ENCODE results near the gene VGLL4.
A peak's percentile ranks its signal among the peaks of the same experiment; 100 is the strongest.

Gene VGLL4

DNA sequence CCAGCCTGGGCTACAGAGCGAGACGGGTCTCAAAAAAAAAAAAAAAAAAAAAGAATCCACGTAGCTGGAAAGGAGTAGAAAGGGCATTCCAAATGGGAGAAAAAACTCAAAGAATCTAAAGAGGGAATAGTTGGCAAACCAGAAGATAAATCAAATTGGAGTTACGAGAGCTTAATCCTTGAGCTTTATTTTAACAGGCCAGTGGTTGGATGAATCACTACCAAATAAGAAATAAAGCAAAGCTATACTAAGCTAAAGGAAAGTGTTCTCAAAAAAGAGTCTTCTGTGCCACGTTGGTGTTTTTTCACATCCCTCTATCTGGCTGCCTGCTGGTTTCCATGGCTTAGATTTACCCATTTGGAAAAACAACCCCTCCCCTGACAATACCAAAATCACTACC, 14.0 kb downstream of the VGLL4 start:
- DNase-seq, result no peak

DNA sequence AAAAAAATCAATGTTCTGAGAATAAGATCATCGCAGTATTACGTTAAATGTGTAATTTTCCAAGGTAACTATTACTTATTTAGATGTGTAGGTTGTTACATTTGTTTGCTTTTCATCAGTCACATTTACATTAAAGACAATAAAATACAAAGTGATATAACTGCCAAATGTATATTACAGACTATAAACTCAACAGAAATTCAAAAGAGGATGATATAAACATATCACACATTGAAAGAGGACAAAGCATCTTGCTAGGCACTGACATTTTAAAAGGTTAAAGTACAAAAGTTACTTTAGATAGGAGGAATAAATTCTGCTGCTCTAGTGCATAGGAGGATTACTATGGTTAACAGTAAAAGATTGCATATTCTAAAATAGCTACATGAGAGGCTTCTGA, 16.1 kb downstream of the VGLL4 start:
- DNase-seq, result no peak

DNA sequence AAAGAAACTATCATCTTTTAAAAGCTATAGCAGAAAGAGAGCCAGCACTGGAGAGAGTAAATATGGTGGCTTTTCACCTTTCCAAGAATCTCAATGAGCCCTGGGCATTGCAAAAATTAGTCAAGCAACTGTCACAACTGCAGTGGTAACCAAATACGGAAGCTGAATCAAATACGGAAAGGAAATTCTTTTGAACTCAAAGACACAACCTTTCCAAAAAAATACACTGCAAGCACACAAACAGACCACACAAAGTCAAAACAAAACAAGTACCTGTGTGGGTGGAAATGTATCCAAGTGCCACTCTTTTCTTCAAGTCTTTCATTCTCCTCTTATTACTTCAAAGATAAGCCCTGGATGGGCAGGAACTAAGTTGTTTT, 17.6 kb downstream of the VGLL4 start:
- DNase-seq, result no peak

DNA sequence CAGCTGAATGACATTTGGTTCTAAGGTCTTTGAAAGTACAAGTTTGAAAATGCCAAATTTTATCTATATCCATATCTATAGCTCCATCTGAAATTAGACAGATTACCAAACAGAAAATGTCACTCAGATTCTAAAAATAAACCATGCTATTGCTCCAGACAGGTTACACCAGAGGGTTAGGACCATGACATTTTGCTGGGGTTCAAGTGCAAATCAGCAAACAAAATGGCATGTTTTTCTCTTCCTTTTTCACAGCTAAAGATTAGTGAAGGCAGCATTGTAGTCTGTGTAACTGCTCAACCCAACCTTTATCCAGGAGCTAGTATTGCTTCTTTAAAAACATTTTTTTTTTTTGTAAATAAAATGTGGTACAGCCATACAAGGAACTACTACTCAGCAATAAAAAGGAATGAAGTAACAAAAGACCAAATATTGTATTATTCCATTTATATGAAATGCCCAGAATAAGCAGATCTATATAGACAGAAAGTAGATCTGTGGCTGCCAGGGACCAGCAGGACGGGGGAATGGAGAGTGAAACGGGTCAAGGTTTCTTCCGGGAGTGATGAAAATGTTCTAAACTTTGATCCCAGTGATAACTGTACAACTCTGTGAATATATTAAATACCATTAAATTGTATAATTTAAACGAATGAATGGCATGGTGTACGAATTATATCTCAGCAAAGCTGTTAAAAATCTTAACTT, 18.2 kb downstream of the VGLL4 start:
- DNase-seq, result no peak

DNA sequence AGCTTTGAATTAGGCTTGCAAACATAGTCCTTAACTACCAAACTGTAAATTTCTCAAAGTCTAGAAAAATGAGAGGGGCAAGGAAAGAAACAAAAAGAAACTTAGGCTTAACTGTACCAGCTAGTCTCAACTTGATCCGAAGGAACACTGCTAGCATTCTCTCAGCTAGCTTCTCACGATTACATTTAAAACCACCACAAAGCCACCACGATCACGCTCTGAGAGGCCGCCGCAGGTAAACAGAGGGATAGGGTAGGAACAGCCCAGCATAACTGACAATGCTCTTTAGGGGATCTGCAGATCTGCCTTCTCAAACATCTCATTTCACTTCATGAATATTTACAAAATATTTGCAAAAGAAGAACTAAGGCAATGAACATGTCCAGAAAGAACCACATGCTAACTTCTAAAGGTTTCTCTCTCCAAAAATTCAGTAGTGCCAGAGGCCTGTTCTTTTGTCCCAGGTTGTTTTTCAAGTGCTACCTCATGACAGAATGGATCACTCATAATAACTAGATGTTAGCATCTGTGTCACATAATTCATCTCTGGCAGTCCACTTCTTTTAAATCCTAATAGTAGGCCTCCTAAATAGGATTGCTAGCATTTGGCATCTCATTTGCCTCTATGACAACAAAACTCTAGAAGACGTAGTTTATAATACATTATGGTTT, 18.9 kb downstream of the VGLL4 start:
- DNase-seq, result no peak

DNA sequence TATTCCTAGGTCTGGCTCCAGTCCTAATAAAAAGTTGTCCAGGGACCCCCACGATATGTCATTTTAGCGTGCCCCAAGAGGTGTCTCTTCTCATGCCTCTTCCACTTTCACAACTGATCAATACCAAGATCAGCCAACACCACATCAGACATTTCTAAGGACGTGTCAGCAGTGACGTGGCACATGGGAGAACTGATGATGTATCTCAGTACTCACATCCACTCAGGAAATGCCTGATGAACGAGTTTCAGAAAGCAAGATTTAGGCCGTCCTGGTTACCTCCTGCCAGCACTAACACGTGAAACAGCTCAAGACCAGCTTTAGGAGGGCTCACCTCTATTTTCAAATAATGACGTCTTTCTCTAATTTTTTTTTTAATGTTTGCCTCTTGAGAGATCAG, 19.6 kb downstream of the VGLL4 start:
- no peak for DNase-seq

DNA sequence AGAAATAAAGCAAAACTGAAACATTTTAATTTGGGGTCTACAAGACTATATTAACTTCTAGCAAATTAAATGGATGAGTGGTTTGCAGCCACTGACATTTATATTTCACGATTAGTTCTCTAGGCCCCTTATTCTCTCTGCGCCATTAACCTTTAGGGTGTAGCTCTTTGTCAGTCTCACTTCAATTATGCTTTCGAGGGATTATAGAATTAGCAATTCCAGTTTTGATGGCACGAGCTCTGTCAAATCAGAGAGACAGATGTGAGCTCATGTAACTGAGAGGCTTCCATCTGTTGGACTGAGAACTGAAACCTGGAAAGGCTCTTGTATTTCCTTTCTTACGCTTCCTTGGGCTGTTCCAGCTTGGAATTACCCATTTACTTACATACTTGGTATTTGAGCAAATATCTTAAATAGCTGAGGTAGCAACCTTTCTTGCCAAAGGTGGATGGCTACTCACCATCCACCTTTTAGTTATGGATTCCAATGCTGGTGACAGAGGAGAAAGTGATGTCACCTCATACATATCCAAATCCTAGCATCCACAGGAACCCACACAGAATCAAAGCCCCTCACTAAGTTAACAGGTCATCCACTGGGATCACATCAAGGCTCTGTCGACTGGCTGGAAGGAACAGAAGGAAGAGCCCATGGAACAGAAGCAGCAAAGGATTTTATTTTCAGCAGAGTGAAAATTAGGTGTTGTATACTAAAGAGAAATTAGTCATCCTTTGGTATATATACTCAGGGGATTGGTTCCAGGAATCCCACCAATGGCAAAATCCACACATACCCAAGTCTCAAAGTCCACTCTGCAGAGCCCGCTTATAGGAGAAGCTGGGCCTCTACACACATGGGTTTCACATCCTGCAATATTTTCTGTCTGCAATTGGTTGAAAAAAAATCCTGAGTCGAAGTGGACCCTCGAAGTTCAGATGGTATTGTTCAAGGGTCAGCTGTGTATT, 20.8 kb downstream of the VGLL4 start:
- DNase-seq, result no peak

DNA sequence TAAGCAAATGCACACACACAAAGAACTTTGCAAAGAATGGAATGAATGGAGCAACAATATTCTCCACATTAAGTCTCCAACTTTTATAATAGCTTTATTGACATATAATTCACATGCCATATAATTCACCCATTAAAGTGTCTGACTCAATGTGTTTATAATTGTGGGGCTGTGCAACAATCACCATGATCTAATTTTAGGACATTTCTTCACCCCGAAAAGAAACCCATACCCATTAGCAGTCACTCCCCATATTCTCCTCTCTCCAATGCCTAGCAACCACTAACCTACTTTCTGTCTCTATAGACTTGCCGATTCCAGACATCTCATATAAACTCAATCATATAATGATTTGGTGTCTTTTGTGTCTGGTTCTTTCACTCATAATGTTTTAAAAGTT, 22.6 kb downstream of the VGLL4 start:
- DNase-seq, result no peak

DNA sequence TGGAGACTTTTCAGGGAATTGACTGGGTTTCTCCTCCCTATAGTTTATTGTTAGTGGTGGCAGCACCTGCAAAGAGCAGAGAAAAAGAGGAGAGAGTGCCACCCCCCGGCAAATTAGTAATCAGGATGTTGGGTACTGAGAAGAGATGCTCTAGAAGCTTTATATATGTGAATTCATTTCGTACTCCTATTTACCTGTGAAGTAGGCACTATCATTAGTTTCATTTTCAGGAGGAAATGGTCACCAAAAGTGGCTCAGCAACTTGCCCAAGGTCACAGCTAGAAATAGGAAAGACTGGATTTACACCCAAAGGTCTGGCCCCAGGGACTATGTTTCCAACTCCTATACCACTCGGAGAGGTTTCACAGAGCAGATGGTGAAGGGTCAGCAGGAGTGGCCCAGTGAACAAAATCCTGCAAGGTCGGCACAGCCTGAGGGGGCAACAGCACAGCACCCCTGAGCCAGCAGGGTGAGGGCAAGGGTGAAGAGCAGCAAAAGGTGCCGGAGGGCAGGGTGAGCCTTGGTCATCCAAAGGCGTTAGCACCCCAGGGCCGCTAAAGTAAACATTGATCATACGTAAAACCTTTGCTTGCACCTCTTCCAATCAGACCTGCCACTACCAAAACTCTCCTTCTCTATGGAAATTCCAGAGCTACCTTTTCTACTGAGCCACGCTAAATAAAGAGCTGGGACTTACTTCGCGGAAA, 23.6 kb downstream of the VGLL4 start:
- DNase-seq, result no peak

DNA sequence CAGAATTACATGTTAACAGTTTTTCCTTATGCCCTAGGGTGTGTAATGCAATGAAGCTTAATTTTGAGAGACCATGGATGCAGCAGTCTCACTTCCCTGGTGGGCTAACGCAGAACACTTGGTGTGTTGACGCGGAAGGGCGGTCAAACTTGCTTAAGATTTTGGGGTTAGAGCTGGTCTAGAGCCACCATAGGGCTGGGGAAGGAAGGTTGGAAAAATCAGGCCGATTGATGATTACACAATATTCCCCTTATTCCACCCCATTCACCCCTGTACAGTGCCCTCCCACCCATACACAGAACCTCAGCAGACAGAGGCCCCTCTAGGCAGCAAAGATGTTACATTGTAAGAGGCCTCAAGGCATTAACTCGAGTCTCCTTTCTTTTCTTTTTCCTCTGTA, 24.3 kb downstream of the VGLL4 start:
- no peak for DNase-seq

DNA sequence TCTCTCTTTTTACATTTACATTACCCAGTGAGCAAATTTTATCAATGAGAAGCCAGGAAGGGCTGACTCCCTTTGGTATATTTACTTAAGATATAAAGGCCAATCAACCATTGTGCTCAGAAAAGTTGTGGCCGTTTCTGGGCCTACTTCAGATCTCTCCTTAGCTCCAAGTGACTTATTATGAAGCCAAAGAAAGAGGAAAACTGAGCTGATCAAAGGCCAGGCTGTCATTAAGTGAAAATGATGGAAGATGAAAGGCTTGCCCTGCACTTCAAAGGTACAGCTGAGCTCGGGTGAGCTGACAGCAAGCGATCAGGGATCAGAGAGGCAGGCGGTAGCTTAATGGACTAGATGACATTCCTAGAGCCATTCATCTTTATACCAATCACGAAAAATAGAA, 24.8 kb downstream of the VGLL4 start:
- DNase-seq, result no peak

DNA sequence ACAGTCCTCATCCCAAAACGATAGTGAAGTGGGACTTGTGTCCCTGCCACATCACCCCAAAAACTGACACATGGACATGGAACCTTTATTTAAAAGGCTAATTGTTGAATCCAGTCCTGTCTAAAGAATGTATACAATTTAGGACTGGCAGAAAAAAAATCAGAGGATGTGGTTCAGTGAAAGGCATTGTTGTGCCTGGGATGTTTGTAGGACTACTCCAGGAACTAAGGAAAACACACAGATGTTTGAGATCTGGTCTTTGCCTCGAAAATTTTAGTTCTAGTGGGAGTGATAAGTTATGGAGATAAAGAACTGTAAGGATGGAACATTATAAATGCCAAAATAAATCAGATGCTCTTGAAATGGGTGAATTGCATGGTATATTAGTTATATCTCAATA, 27.2 kb downstream of the VGLL4 start:
- DNase-seq, result no peak

DNA sequence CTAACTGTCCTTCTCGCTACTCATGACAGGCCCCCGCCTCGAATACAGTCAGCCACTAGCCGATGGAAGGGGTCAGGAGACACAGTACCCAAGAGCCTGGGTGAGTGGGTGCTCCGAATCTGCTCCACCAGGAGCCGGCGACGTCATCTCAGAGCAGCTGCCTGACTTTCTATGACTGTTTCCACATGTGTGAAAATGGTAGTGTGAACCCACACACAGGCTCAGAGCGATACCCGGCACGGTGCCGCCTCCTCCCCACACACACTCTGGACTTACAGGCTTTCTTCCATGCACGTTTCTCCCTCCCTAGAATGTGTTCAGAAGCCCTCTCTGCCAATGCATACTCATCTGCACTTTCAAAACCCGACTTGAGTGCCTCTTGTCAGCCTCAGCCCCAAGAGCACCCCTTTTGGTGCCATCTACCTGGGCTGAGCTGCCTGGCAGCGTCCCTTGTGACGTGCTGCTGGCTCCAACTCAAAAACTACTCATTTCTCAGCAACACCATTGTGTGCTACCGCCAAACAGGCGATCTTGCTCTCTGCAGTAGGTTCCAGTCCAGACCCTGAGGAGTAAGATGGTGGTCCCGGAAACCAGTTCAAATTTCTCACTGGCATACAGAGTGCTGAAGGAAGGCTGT, 29.7 kb downstream of the VGLL4 start:
- peak in 4 of 51 donors; percentile 16 to 72 (median 42) for DNase-seq

DNA sequence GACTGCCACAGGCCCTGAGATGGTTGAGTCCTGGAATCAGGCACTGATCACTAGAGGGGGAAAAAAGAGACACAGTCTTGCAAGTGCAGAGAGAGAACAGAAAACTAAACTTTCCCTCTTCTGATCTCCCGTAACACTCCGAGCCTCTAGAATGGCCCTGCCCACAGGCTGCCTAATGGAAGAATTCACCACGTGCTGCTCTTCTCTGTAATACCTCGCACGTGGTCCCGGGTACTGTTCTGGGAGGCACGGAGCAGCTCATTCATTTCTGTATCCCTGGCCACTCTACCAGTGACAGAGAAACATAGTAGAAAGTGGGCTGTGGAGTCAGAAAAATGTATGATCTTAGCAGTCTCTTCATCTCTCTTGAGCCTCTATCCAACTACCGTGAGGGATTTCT, 30.4 kb downstream of the VGLL4 start:
- DNase-seq, result peak in 2 of 51 donors; percentile 37 to 40

DNA sequence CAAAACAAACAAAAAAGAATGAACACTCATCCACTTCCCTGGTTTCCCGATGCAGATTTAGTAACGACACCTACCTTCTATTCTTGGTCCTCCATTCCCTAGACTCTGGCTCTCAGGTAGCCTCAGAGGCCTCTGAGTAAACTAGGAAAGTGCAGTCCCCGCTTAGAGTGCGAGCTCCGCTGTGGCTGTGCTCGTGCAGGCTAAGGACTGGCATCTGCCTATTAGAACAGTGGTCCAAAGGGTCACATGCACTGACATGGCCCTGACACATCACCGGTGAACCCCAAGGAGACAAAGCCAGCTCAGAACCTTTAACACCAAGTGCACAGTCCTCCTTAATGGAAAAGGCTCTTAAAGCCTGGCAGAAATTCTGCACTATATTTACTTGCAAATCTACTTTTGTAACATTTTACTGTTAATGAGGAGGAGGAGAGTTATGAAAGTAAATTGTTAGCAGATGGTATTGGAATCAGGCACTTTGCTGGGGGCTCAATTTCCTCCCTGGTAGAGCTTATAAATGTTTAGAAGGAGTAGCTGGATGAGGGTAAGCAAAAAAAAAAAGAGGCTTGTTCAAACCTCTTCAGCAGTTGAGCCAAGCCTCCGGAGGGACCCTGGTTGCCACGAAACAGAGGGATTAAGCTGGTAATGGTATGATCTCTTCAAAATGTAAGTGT, 31.1 kb downstream of the VGLL4 start:
- no peak for DNase-seq

DNA sequence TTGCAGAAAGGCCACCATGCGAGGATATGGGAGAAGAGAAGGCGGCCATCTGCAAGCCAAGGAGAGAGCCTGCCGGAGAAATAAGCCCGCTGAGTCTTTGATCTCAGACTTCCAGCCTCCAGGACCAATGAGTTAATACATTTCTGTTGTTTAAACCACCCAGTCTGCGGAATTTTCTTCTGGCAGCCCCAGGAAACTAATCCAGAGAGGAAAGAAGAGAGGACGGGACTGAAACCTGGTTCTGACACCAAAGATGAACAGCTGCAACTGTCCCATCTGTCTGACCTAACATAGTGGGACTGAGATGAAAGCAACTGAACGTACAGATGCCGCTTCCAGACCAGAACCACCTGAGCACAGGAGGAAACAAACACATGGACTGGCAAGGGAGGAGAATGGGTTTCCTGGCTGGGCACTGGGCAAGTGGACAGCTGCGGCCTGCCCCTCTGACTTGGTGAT, 32.3 kb downstream of the VGLL4 start:
- DNase-seq, result no peak

DNA sequence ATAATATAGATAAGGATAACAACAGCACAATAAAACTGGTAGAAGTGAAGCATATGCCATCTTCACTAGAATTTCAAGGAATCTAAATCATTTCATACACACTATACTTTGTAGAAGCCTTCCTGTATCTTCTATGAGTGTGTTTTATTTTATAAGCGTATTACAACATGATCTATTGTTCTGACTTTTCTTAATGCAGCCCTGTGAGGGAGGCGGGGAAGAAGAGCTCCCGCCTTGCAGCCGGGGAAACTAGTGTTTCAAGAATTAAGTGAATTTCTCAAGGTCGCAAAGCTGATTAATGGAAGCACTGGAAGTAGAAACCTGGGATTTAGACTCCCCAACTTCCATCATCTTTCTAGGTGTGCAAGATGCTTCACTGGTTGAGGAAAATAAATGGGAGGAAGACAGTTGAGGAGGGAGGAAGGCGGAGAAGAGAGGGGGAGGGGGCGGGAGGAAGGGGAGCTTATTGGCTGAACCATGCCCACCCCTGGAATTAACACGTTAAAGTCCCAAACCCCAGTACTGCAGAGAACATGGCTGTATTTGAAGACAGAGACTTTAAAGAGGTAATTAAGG, 32.9 kb downstream of the VGLL4 start:
- DNase-seq, result no peak

DNA sequence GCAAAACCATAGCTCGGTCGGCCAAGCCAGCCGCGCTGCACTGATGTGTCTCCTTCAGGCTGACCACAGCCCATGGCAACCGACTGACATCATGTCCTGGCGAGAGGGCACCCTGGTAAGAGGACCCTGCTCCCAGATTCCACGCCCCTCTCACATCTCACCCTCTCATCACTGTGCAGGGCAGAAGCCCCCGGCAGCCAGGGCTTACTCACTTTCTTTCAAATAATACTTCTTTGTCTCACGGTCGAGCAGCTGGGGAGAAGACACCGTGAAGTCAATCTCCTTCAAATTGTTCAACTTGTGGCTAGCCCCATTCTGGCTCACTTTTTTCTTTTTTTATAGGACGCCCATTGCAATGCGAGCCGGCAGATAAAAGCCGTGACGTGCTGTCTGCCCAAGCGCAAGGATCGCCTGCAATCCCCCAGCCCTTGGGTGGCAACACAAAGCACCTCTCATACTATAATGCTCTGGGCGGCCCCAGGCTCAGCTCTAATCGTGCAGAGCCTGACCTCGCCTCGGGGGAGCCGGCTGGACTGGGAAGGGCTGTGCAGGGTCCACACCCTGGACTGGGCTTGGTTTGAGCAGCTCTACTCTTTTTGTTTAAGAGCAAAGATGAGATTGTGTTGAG, 33.6 kb downstream of the VGLL4 start:
- DNase-seq, result peak in 3 of 51 donors; percentile 20 to 31 (median 28)

DNA sequence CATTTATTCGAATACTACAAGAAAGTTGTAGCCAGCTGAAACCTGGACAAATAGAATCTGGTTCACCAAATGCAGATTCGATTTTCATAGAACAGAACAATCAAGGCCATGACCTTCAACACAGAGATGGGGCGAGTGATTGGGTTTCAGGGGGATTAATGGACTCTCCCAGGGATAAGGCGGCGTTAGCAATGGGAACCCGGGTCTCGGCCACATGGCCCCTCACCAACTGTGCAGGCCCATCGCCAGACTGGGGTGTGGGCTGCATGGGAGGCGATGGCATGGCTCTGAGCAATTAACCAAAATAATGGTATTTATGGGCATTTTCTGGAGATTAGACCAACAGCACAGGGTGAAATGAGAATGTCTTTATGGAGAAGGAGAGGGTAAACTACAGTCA, 34.2 kb downstream of the VGLL4 start:
- DNase-seq, result no peak

DNA sequence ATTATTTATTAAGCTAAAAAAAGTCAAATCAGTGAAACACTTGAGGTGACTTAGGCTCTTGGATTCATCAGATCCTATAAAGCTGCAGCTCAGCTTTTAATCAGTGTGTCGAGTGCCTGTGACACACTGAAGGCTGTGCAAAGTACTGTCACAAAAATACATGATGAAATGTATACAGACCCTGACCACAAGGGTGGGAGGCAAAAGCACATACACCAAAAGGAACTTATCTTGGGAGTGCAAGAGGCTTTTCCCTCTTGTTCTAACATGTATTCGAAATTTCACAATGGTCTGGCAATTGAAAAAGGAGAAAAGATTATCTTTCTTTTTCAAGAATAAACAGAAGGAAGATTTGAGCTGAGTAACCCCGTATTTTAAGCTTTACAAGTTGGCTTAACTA, 35.9 kb downstream of the VGLL4 start:
- no peak for DNase-seq

Measured in hypothalamus (tissue), 51 donors.